Fibroblast of lung (primary cell): Measurements from ENCODE around the gene DLGAP1.

ENCODE experiments used
- EZH2 ChIP-seq: IDR thresholded peaks from 2 replicates; pipeline ENCODE4 v1.5.1; 2012; ENCODE audit warnings: low read length, control low read depth, mild to moderate bottlenecking; ENCODE audit errors: missing control alignments
- TF ChIP-seq, protein P1 (sequence below), 2 donors: IDR thresholded peaks in 1 of 2; conservative IDR thresholded peaks in 1 of 2; 1 replicate in 1 of 2; 2 replicates in 1 of 2; pipeline ENCODE4 v1.5.1; 2011 to 2012; ENCODE audit warnings: low read length in 2 of 2, control low read depth in 1 of 2, inconsistent platforms in 1 of 2, low read depth in 1 of 2, mild to moderate bottlenecking in 1 of 2

DNA sequence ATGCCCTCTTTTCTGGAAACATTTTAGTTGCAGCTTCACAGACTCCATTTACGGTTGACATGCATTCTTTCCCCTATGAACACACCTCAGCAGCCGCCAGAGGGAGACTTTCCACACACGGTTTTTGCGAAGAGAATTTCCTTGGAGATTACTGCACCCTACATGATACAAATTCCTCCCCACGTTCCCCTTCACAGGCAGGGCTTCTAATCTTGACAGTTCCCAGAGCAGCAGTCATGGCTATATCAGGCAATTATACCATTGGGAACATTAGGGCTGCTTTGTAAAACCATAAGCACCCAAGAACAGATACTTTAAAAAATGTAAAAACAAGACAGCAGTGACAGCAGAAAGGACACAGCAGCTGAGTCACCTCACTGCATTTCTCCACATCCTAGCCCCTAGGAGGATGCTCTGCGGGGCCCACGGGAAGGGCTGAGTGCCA lies 751.4 kb downstream of the DLGAP1 start:
- TF ChIP-seq, protein P1, sequence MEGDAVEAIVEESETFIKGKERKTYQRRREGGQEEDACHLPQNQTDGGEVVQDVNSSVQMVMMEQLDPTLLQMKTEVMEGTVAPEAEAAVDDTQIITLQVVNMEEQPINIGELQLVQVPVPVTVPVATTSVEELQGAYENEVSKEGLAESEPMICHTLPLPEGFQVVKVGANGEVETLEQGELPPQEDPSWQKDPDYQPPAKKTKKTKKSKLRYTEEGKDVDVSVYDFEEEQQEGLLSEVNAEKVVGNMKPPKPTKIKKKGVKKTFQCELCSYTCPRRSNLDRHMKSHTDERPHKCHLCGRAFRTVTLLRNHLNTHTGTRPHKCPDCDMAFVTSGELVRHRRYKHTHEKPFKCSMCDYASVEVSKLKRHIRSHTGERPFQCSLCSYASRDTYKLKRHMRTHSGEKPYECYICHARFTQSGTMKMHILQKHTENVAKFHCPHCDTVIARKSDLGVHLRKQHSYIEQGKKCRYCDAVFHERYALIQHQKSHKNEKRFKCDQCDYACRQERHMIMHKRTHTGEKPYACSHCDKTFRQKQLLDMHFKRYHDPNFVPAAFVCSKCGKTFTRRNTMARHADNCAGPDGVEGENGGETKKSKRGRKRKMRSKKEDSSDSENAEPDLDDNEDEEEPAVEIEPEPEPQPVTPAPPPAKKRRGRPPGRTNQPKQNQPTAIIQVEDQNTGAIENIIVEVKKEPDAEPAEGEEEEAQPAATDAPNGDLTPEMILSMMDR (conservative IDR thresholded peaks at IDR 0.05 in 1 of 2, IDR thresholded peaks at IDR 0.05 in 1 of 2; ENCODE audit: low read depth in 1 of 2, low read length in 2 of 2): peak; percentile 84 to 88
- TF ChIP-seq EZH2: no peak
